HCT116 (cell line): Measurements from ENCODE around the gene ZBTB7C. TPM values are rescaled to one million over a fixed set of nuclear protein-coding genes. Genes with fewer than 3 reads are reported as not detected.

Experiments used
- ATAC-seq: fragments of 200-7000 bp; cut with Tn5 transposase; 2 replicates; pipeline ENCODE4 v1.9.1; 2020; ENCODE audit warnings: mild to moderate bottlenecking, moderate library complexity
- BruUV-seq: library from RNA; stranded (reverse); fragments of 400-500 nt; replicated peaks from 2 replicates; lab custom pipeline; 2021; lab: Mats Ljungman, UMichigan
- CTCF ChIA-PET: fragments of 300-600 bp; sonication (Branson Sonifier 250); formaldehyde crosslinking; loops from one replicate; lab custom pipeline; 2021; ENCODE audit warnings: antibody characterized with exemption; lab: Charles Lee
- POLR2A ChIA-PET: fragments of 300-600, 350-600 bp; sonication (Branson Sonifier 250); formaldehyde crosslinking; loops from one replicate; lab custom pipeline; 2021; ENCODE audit warnings: antibody characterized with exemption; lab: Charles Lee
- RAD21 ChIA-PET, 2 experiments: fragments of 300-600 bp; sonication (Branson Sonifier 250); formaldehyde crosslinking; loops; one replicate each; lab custom pipeline; 2023; ENCODE audit warnings: low total read pairs in 2 of 2; ENCODE audit not compliant: uncharacterized antibody in 2 of 2, unreplicated experiment in 2 of 2, low non-redundant PET in 1 of 2; lab: Charles Lee
- DNase-seq: peaks from one replicate; pipeline ENCODE4 v3.0.0-alpha.2; 2010; ENCODE audit warnings: low read depth, low spot score
- H2AFZ ChIP-seq: fragments of 200-600 bp; shearing (Covaris generic), sonication (generic); 2 replicates; pipeline ENCODE4 v1.6.1; 2017; ENCODE audit warnings: low read depth, mixed run types, mixed read lengths, antibody characterized with exemption, low read length; ENCODE audit not compliant: poor library complexity, severe bottlenecking
- H3K27ac ChIP-seq: 2 replicates; pipeline ENCODE4 v1.5.1; 2012; ENCODE audit warnings: low read depth, low read length
- H3K27me3 ChIP-seq: fragments of 200-600 bp; sonication (generic); 2 replicates; pipeline ENCODE4 v1.6.1; 2016; ENCODE audit warnings: mixed run types, low read length, mixed read lengths; ENCODE audit not compliant: insufficient read depth
- H3K36me3 ChIP-seq, 2 experiments: fragments of 200-500 bp in 1 of 2; fragments of 200-600 bp in 1 of 2; sonication (Bioruptor generic) in 1 of 2; sonication (generic) in 1 of 2; 2 replicates each; pipeline versions ENCODE4 v1.5.1 to v1.6.1; 2014 to 2016; ENCODE audit warnings: low read length in 2 of 2, inconsistent platforms in 1 of 2, mixed read lengths in 1 of 2, mixed run types in 1 of 2; ENCODE audit not compliant: insufficient read depth in 2 of 2, control insufficient read depth in 1 of 2
- H3K4me1 ChIP-seq, 2 experiments: fragments of 200-600 bp in 1 of 2; sonication (generic) in 1 of 2; 2 replicates each; pipeline versions ENCODE4 v1.5.1 to v1.6.1; 2012 to 2017; ENCODE audit warnings: low read length in 2 of 2, inconsistent platforms in 1 of 2, mild to moderate bottlenecking in 1 of 2, mixed read lengths in 1 of 2, mixed run types in 1 of 2, moderate library complexity in 1 of 2; ENCODE audit not compliant: insufficient read depth in 2 of 2, control insufficient read depth in 1 of 2
- H3K4me2 ChIP-seq: fragments of 200-600 bp; sonication (generic); 2 replicates; pipeline ENCODE4 v1.6.1; 2017; ENCODE audit warnings: mixed run types, low read length, mixed read lengths
- H3K4me3 ChIP-seq, 2 experiments: fragments of 200-600 bp in 1 of 2; sonication (generic) in 1 of 2; replicated peaks in 1 of 2; 2 replicates each; pipeline ENCODE4 v1.5.1; 2011 to 2016; ENCODE audit warnings: low read length in 2 of 2, control low read depth in 1 of 2, low read depth in 1 of 2, mild to moderate bottlenecking in 1 of 2, mixed read lengths in 1 of 2, mixed run types in 1 of 2
- H3K79me2 ChIP-seq: fragments of 200-600 bp; sonication (generic); 2 replicates; pipeline ENCODE4 v1.6.1; 2017; ENCODE audit warnings: mild to moderate bottlenecking, mixed run types, low read length, moderate library complexity, mixed read lengths; ENCODE audit not compliant: insufficient read depth
- H3K9ac ChIP-seq: fragments of 200-600 bp; sonication (generic); 2 replicates; pipeline ENCODE4 v1.6.1; 2016; ENCODE audit warnings: low read length, mixed read lengths
- H3K9me2 ChIP-seq: fragments of 200-600 bp; sonication (generic), shearing (Covaris generic); 2 replicates; pipeline ENCODE4 v1.6.1; 2017; ENCODE audit warnings: mixed run types, mild to moderate bottlenecking, moderate library complexity; ENCODE audit not compliant: insufficient read depth
- H3K9me3 ChIP-seq, 2 experiments: fragments of 200-500 bp in 1 of 2; fragments of 200-600 bp in 1 of 2; sonication (Bioruptor generic) in 1 of 2; sonication (generic) in 1 of 2; 2 replicates each; pipeline ENCODE4 v1.6.1; 2014 to 2017; ENCODE audit warnings: low read length in 2 of 2, mixed read lengths in 2 of 2, inconsistent platforms in 1 of 2, low read depth in 1 of 2, mild to moderate bottlenecking in 1 of 2, mixed run types in 1 of 2, moderate library complexity in 1 of 2; ENCODE audit not compliant: control insufficient read depth in 1 of 2, insufficient read depth in 1 of 2
- H4K20me1 ChIP-seq: fragments of 200-600 bp; sonication (generic), shearing (Covaris generic); 2 replicates; pipeline ENCODE4 v1.6.1; 2017; ENCODE audit warnings: mixed run types, mild to moderate bottlenecking, moderate library complexity; ENCODE audit not compliant: insufficient read depth
- ATF3 ChIP-seq: IDR thresholded peaks from 2 replicates; pipeline ENCODE4 v1.6.1; 2012
- CEBPB ChIP-seq: IDR thresholded peaks from 2 replicates; pipeline ENCODE4 v1.6.1; 2012; ENCODE audit warnings: low read depth
- EGR1 ChIP-seq: IDR thresholded peaks from 2 replicates; pipeline ENCODE4 v1.6.1; 2012; ENCODE audit warnings: low read depth
- JUND ChIP-seq: IDR thresholded peaks from 2 replicates; pipeline ENCODE4 v1.6.1; 2012
- MAX ChIP-seq: IDR thresholded peaks from 2 replicates; pipeline ENCODE4 v1.6.1; 2012
- REST ChIP-seq: IDR thresholded peaks from 2 replicates; pipeline ENCODE4 v1.6.1; 2012; ENCODE audit warnings: low read depth
- SP1 ChIP-seq: IDR thresholded peaks from 2 replicates; pipeline ENCODE4 v1.6.1; 2012; ENCODE audit warnings: low read depth
- SRF ChIP-seq: IDR thresholded peaks from 2 replicates; pipeline ENCODE4 v1.6.1; 2012; ENCODE audit warnings: low read depth
- TCF7L2 ChIP-seq: IDR thresholded peaks from 2 replicates; pipeline ENCODE4 v1.7.0; 2011; ENCODE audit warnings: borderline replicate concordance, inconsistent platforms; ENCODE audit not compliant: insufficient read depth, insufficient read length; ENCODE audit errors: extremely low read depth
- ZBTB33 ChIP-seq: IDR thresholded peaks from 2 replicates; pipeline ENCODE4 v1.6.1; 2011; ENCODE audit warnings: mild to moderate bottlenecking, low read length, moderate library complexity; ENCODE audit not compliant: insufficient replicate concordance; ENCODE audit errors: extremely low read depth
- ZFX ChIP-seq: fragments of 450-650 bp; IDR thresholded peaks from 2 replicates; pipeline ENCODE4 v1.6.1; 2017
- intact Hi-C: fragments of 100-400 bp; cut with micrococcal nuclease; formaldehyde crosslinking; loops from 2 replicates; pipeline ENCODE4 v1.10.0; 2022
- total RNA-seq: library from RNA; stranded (reverse); gene quantifications from one replicate; pipeline ENCODE4 v1.2.1, GENCODE V29; 2021; ENCODE audit not compliant: unreplicated experiment

The ZBTB7C gene
- total RNA-seq, 1 experiment from 2014 or later = 0.37 TPM

GRCh38 chr18:48428475-48429177 is 19.4 kb upstream of the ZBTB7C start:
- H3K36me3 ChIP-seq = no peaks in the 10 kb centered on the region
- H3K4me1 ChIP-seq = no peaks in the 10 kb centered on the region
- H4K20me1 ChIP-seq = no peaks in the 10 kb centered on the region
- ChIA-PET CTCF (interaction anchor here (0.9 to 1.3 kb wide), 3 partner anchors 9 to 23 kb away, joined by 3 to 5 read pairs (median 3); no protein-coding TSS in a partner anchor), POLR2A (interaction anchor here (1.0 to 1.1 kb wide), 2 partner anchors 8 to 16 kb away, joined by 3 read pairs; no protein-coding TSS in a partner anchor), RAD21 (no interaction called here)
- H2AFZ ChIP-seq = no peak overlapping the region
- intact Hi-C loops = no loop called here
- no peaks in the 10 kb centered on the region for H3K9me2 ChIP-seq
- no peak overlapping the region for H3K27ac ChIP-seq
- TF ChIP-seq JUND = no peak
- TF ChIP-seq SRF = no peak
- TF ChIP-seq REST = no peak
- no peak for TF ChIP-seq EGR1
- no peak for TF ChIP-seq SP1
- TF ChIP-seq CEBPB = no peak
- TF ChIP-seq ZBTB33 = no peak
- no peak for TF ChIP-seq MAX
- TF ChIP-seq ATF3 = no peak
- TF ChIP-seq ZFX = no peak
- TF ChIP-seq TCF7L2 = no peak
- no peaks in the 10 kb centered on the region for H3K9me3 ChIP-seq
- ATAC-seq = no peak
- DNase-seq = no peak
- H3K79me2 ChIP-seq = no peaks in the 10 kb centered on the region
- H3K9ac ChIP-seq = no peak overlapping the region
- H3K4me3 ChIP-seq = no peak overlapping the region
- no peak overlapping the region for H3K4me2 ChIP-seq
- no TSS peak for BruUV-seq
- peaks cover 4% of the 10 kb centered on the region for H3K27me3 ChIP-seq
